IMR-90 (cell line): ENCODE data around the gene ASMTL. TPM values are rescaled to one million over a fixed set of nuclear protein-coding genes. Genes with fewer than 3 reads are reported as not detected.

Experiments used
- ATAC-seq: fragments of 200-7000 bp; cut with Tn5 transposase; 2 replicates; pipeline ENCODE4 v1.9.1; 2020; ENCODE audit warnings: low read depth, mild to moderate bottlenecking, moderate library complexity
- BruUV-seq: library from RNA; stranded (reverse); fragments of 400-500 nt; replicated peaks from 2 replicates; lab custom pipeline; 2021; lab: Mats Ljungman, UMichigan
- CTCF ChIA-PET: fragments of 300-600 bp; formaldehyde crosslinking; extraction: SDS; loops from one replicate; lab custom pipeline; 2021; ENCODE audit warnings: antibody characterized with exemption; lab: Yijun Ruan, JAX
- POLR2A ChIA-PET: fragments of 300-600 bp; sonication (Branson Sonifier 250); formaldehyde crosslinking; loops from one replicate; lab custom pipeline; 2022; ENCODE audit warnings: antibody characterized with exemption; ENCODE audit not compliant: unreplicated experiment; lab: Charles Lee
- DNase-seq: peaks from one replicate; pipeline ENCODE4 v3.0.0; 2013
- H2AFZ ChIP-seq: replicated peaks from 2 replicates; pipeline ENCODE3; 2013; ENCODE audit warnings: low read length, mild to moderate bottlenecking; ENCODE audit not compliant: poor library complexity
- H2AK5ac ChIP-seq: 2 replicates; pipeline ENCODE4 v1.6.1; 2013; ENCODE audit warnings: low read depth, low read length, inconsistent platforms
- H2AK9ac ChIP-seq: replicated peaks from 2 replicates; pipeline ENCODE3; 2013; ENCODE audit warnings: mild to moderate bottlenecking, low read depth, low read length, moderate library complexity; ENCODE audit not compliant: poor library complexity
- H2BK120ac ChIP-seq: 2 replicates; pipeline ENCODE4 v1.6.1; 2013; ENCODE audit warnings: low read depth, low read length, inconsistent platforms
- H2BK15ac ChIP-seq: 3 replicates; pipeline ENCODE4 v1.6.1; 2013; ENCODE audit warnings: low read depth, low read length, inconsistent platforms
- H2BK20ac ChIP-seq: 2 replicates; pipeline ENCODE4 v1.6.1; 2013; ENCODE audit warnings: low read depth, mild to moderate bottlenecking, inconsistent platforms, low read length, moderate library complexity
- H2BK5ac ChIP-seq: 2 replicates; pipeline ENCODE4 v1.6.1; 2013; ENCODE audit warnings: mild to moderate bottlenecking, low read depth, low read length, inconsistent platforms; ENCODE audit not compliant: poor library complexity, severe bottlenecking
- H3K14ac ChIP-seq: replicated peaks from 2 replicates; pipeline ENCODE4 v1.6.1; 2013; ENCODE audit warnings: low read depth, low read length, inconsistent platforms
- H3K18ac ChIP-seq: 2 replicates; pipeline ENCODE4 v1.6.1; 2013; ENCODE audit warnings: low read depth, low read length, control low read depth
- H3K23ac ChIP-seq: 2 replicates; pipeline ENCODE4 v1.6.1; 2013; ENCODE audit warnings: low read depth, low read length, inconsistent platforms
- H3K27ac ChIP-seq: 2 replicates; pipeline ENCODE4 v1.5.1; 2013; ENCODE audit warnings: mild to moderate bottlenecking, control low read depth, low read length; ENCODE audit not compliant: insufficient read depth
- H3K27me3 ChIP-seq: 2 replicates; pipeline ENCODE4 v1.6.1; 2013; ENCODE audit warnings: low read length; ENCODE audit not compliant: control insufficient read depth, insufficient read depth
- H3K36me3 ChIP-seq: 2 replicates; pipeline ENCODE4 v1.6.1; 2013; ENCODE audit warnings: low read length, mixed read lengths; ENCODE audit not compliant: control insufficient read depth, insufficient read depth
- H3K4ac ChIP-seq: 2 replicates; pipeline ENCODE4 v1.6.1; 2013; ENCODE audit warnings: low read depth, low read length, inconsistent platforms
- H3K4me1 ChIP-seq: 2 replicates; pipeline ENCODE4 v1.6.1; 2013; ENCODE audit warnings: low read length, mixed read lengths; ENCODE audit not compliant: control insufficient read depth, insufficient read depth
- H3K4me2 ChIP-seq: 2 replicates; pipeline ENCODE4 v1.6.1; 2013; ENCODE audit warnings: low read depth, mild to moderate bottlenecking, control low read depth, low read length, moderate library complexity
- H3K4me3 ChIP-seq: 2 replicates; pipeline ENCODE4 v1.5.1; 2013; ENCODE audit warnings: low read depth, mild to moderate bottlenecking, control low read depth, low read length, moderate library complexity; ENCODE audit not compliant: insufficient read depth
- H3K56ac ChIP-seq: 2 replicates; pipeline ENCODE4 v1.6.1; 2013; ENCODE audit warnings: low read length, inconsistent platforms; ENCODE audit not compliant: insufficient read depth; ENCODE audit errors: extremely low read depth
- H3K79me1 ChIP-seq, 2 experiments: 2 replicates each; pipeline ENCODE4 v1.6.1; 2013; ENCODE audit warnings: low read length in 2 of 2, inconsistent platforms in 1 of 2, low read depth in 1 of 2
- H3K9ac ChIP-seq: 2 replicates; pipeline ENCODE4 v1.6.1; 2013; ENCODE audit warnings: low read depth, low read length, control low read depth
- H3K9me1 ChIP-seq: 2 replicates; pipeline ENCODE4 v1.6.1; 2013; ENCODE audit warnings: low read length, inconsistent platforms; ENCODE audit not compliant: insufficient read depth
- H3K9me3 ChIP-seq: 2 replicates; pipeline ENCODE4 v1.6.1; 2013; ENCODE audit warnings: low read length; ENCODE audit not compliant: control insufficient read depth, insufficient read depth
- H4K20me1 ChIP-seq: 2 replicates; pipeline ENCODE4 v1.6.1; 2013; ENCODE audit warnings: low read length, inconsistent platforms; ENCODE audit not compliant: insufficient read depth
- H4K5ac ChIP-seq: 2 replicates; pipeline ENCODE4 v1.6.1; 2013; ENCODE audit warnings: mild to moderate bottlenecking, low read depth, low read length, control low read depth
- H4K8ac ChIP-seq, 2 experiments: 2 replicates each; pipeline ENCODE4 v1.6.1; 2013; ENCODE audit warnings: low read depth in 2 of 2, low read length in 2 of 2, control low read depth in 1 of 2, inconsistent platforms in 1 of 2
- H4K91ac ChIP-seq: 2 replicates; pipeline ENCODE4 v1.6.1; 2013; ENCODE audit warnings: low read depth, low read length, inconsistent platforms; ENCODE audit not compliant: insufficient read depth
- RCOR1 ChIP-seq: IDR thresholded peaks from 2 replicates; pipeline ENCODE4 v1.6.1; 2012; ENCODE audit warnings: mild to moderate bottlenecking, low read length, improper control_type of control experiment; ENCODE audit not compliant: insufficient replicate concordance
- SMC3 ChIP-seq: fragments of 150-350 bp; IDR thresholded peaks from 2 replicates; pipeline ENCODE4 v1.6.1; 2016; ENCODE audit warnings: low read depth, mild to moderate bottlenecking, antibody characterized with exemption, low read length, moderate library complexity
- WGBS, 2 experiments: methylation state at CpG; one replicate each; pipeline versions ENCODE4 v1.1.5 to v1.1.7; 2013; ENCODE audit warnings: missing lambda C conversion rate in 2 of 2; ENCODE audit not compliant: insufficient read length in 1 of 2; ENCODE audit errors: extremely low coverage in 2 of 2; 5-methylcytosine and 5-hydroxymethylcytosine counted together
- dilution Hi-C: fragments of 300-500 bp; cut with HindIII; formaldehyde crosslinking; loops from one replicate; pipeline ENCODE4 v1.14.3; 2018; ENCODE audit warnings: low sequenced_read_pairs; ENCODE audit not compliant: unreplicated experiment
- in situ Hi-C: fragments of 300-500 bp; cut with MboI; formaldehyde crosslinking; loops from 3 replicates; pipeline ENCODE4 v1.14.3; 2019; ENCODE audit warnings: low sequenced_read_pairs, inconsistent platforms, mixed read lengths
- intact Hi-C: fragments of 100-400 bp; cut with micrococcal nuclease; formaldehyde crosslinking; loops from 2 replicates; pipeline ENCODE4 v1.10.0; 2022
- polyA plus RNA-seq, 3 experiments: library from polyadenylated mRNA; depleted of rRNA; stranded (reverse); fragments of >200 nt; gene quantifications; 2 replicates each; pipeline ENCODE4 v1.2.3, GENCODE V29; 2012; ENCODE audit warnings: low replicate concordance in 1 of 3
- total RNA-seq: library from RNA; depleted of rRNA; stranded (reverse); fragments of >200 nt; gene quantifications from 2 replicates; pipeline ENCODE4 v1.2.3, GENCODE V29; 2012
- TF ChIP-seq, protein P1 (sequence below): fragments of 150-350 bp; IDR thresholded peaks from 2 replicates; pipeline ENCODE4 v1.6.1; 2017; ENCODE audit warnings: mild to moderate bottlenecking, antibody characterized with exemption, low read length, low read depth

The ASMTL gene
- total and polyA plus RNA-seq, 2 of the 4 experiments (the other 2 are of a cell fraction): 13.4 to 33.4 TPM

DNA sequence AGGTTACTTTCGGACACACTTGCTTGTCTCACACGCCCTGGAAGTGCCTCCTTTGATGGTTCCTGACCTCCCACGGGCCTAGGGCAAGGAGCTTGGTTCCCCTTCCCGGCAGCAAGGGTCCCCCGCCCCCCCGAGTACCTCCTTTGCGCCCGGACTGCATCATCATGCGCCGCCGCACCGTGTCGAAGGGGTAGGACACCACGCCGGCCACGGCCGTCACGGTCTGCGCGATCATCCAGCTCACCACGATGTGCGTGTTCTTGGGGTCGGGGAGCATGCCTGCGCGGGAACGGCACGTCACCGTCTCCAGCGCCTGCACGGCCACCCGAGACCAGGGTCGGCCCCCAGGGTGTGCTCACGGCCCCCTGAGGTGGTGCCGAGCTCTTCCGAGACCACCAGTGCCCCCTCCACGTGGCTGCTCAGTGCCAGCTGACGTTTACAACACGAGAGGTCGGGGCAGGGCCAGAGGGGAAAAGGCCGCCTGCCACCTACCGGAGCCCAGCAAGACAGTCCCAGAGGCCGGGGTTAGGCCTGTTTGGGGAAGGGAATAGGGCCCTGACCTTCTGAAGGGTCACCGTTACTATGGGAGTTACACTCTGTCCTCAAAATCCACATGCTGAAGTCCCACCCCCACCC, 65.5 kb downstream of the ASMTL start:
- Histone ChIP-seq H4K5ac (no peak overlapping the region), H3K18ac (no peak overlapping the region), H4K91ac (no peak overlapping the region), H2BK120ac (no peak overlapping the region), H4K8ac (no peak overlapping the region), H3K4me2 (no peak overlapping the region), H3K27me3 (no peaks in the 10 kb centered on the region), H3K14ac (no peak overlapping the region), H3K9me3 (no peaks in the 10 kb centered on the region), H2BK5ac (no peak overlapping the region), H3K4me3 (no peak overlapping the region), H3K9ac (no peak overlapping the region), H2AK9ac (no peak overlapping the region), H2AK5ac (no peak overlapping the region), H3K4ac (no peak overlapping the region), H3K36me3 (peaks cover 65% of the 10 kb centered on the region), H3K56ac (no peak overlapping the region), H2BK15ac (no peak overlapping the region), H4K20me1 (peaks cover 86% of the 10 kb centered on the region), H3K23ac (no peak overlapping the region), H3K4me1 (peaks cover 2% of the 10 kb centered on the region; the same call in 1 of the 2 replicates), H3K9me1 (peaks cover 6% of the 10 kb centered on the region; the same call in 1 of the 2 replicates), H3K79me1 (peaks cover 0 to 42% of the 10 kb centered on the region in 2 experiments; a peak in 3 of 4 replicates), H2BK20ac (no peak overlapping the region), H3K27ac (no peak overlapping the region), H2AFZ (no peak overlapping the region)
- TF ChIP-seq SMC3 (no peak), RCOR1 (no peak)
- TF ChIP-seq, protein P1, sequence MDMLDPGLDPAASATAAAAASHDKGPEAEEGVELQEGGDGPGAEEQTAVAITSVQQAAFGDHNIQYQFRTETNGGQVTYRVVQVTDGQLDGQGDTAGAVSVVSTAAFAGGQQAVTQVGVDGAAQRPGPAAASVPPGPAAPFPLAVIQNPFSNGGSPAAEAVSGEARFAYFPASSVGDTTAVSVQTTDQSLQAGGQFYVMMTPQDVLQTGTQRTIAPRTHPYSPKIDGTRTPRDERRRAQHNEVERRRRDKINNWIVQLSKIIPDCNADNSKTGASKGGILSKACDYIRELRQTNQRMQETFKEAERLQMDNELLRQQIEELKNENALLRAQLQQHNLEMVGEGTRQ: no peak
- CTCF ChIA-PET: no interaction called here
- no TSS peak for BruUV-seq
- in situ Hi-C loops: no loop called here
- POLR2A ChIA-PET: no interaction called here
- ATAC-seq: no peak
- no peak for DNase-seq
- WGBS, 2 experiments: 96% methylated on average over 19 of the region's 43 CpGs; no CpG with 5 or more reads in 1 of the 2 experiments
- intact Hi-C loops: no loop called here
- dilution Hi-C loops: no loop called here
